WI38 (cell line): Measurements from ENCODE around the gene MILR1.
A peak's percentile ranks its signal among the peaks of the same experiment; 100 is the strongest.

Experiments
- H3K4me3 ChIP-seq: 2 replicates; pipeline ENCODE4 v1.5.1; 2011; ENCODE audit warnings: low read depth, mild to moderate bottlenecking, control low read depth, low read length
- TF ChIP-seq, protein P1 (sequence below): IDR thresholded peaks from 2 replicates; pipeline ENCODE4 v1.5.1; 2012; ENCODE audit warnings: low read depth, mild to moderate bottlenecking, control low read depth, low read length

The MILR1 gene

DNA sequence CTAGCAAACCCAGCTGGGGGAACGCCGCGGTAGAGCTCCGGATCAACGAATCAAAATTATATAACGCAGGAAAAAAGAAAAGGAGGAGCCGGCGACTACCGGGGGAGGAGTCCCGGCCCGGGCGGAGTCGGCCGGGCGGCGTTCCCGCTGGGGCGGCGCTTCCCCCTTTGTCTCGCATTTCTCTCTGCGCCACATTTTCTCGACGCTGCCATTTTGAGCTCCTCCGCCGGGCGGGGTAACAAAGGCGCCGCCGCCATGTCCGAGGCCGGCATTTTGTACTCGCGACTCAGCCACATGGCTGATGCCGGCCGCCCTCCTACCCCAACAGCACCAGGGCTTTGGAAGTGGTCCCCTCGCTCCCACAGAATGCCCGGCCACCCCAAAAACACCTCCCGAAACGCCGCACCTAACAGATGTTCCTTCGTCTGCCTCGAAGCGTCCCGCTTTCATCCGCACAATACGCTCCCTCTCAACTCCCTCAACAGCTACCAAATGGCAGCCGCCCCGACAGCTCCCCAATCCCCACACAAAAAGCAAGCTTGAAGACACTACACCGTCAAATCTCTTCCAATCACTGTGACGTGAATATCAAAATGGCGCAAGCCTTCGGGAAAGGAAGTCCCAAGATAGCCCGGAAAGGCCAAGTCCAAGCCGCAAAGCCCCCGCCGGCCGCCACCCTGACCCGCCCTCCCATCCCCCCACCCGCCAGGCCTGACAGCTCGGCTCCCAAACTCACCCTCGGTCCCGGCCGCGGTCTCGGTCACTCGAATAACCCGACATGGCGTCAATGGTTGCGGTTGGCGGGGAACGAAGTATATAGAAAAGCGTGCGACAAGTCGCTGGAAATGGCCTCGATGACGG, 56.7 kb downstream of the MILR1 start:
- TF ChIP-seq, protein P1, sequence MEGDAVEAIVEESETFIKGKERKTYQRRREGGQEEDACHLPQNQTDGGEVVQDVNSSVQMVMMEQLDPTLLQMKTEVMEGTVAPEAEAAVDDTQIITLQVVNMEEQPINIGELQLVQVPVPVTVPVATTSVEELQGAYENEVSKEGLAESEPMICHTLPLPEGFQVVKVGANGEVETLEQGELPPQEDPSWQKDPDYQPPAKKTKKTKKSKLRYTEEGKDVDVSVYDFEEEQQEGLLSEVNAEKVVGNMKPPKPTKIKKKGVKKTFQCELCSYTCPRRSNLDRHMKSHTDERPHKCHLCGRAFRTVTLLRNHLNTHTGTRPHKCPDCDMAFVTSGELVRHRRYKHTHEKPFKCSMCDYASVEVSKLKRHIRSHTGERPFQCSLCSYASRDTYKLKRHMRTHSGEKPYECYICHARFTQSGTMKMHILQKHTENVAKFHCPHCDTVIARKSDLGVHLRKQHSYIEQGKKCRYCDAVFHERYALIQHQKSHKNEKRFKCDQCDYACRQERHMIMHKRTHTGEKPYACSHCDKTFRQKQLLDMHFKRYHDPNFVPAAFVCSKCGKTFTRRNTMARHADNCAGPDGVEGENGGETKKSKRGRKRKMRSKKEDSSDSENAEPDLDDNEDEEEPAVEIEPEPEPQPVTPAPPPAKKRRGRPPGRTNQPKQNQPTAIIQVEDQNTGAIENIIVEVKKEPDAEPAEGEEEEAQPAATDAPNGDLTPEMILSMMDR: no peak
- peak overlapping the region; percentile 97 for H3K4me3 ChIP-seq

DNA sequence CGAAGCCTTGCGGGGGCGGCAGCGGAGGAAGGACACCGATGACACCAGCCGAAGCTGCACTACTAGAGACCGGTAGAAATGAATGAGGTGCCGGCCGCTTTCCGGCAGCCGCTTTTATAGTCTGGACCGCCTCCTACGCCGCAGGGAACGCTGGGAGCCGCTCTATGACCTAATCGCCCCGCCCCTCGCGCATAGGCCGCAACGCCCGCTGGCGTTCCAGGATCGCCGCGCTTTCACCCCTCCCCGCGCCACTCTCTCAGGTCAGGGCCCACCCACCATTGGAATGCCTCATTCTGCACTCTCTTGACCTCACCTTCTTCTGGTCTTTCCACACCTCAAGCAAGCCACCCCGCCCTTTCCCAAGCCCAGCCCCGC, 57.3 kb downstream of the MILR1 start, which contains the start of gene DDX5:
DDX5 (minus strand) TSS at position 89 of the 375 bp plus-strand sequence. CDS start 170 bp downstream, outside the sequence.
- H3K4me3 ChIP-seq: peak within 1 kb of the TSS; percentile 97
- TF ChIP-seq, protein P1: no peak

DNA sequence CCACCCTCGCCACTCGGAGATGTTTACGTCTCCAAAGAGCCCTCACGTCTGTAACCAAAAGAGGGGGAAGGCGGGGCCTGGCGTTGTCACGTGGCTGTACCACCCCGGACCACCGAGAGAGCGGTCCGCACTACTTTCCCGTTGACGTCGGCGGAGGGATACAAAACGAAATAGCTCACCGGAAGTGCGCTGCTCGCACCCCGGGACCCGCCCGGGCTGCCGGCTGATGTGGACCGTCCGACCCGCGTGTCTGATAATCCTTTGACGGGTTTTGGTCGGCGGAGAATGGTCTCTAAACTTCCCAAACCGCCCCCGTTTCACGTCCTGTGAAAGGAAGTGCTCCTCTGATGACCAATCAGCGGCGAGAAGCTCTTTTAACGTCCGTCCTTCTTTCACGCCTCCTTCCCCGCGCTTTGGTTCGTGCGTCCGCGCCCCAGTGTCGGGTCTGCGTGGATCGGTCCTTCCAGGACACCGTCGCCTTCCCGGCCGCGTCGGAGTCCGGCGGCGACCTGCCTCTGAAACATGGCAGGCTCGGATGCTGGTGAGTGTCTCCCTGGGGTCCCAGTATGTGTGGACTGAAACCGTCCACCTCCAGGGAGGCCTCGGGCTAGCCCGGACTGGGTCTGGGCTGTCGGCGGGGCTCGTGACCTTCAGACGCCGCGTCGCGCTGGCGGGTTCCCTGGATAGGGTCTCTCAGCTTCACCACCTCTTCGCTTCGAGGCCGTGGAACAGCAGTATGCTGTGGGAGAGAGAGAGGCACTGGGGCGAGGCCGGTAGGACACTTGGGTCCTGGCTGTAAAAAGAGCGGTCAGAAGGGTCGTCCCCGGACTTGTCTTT, 57.9 kb downstream of the MILR1 start, which contains the start of gene CEP95:
CEP95 (plus strand) TSS at position 402 of the 837 bp plus-strand sequence; CDS start at position 523, 121 bp downstream.
- H3K4me3 ChIP-seq: peak within 1 kb of the TSS; percentile 97
- TF ChIP-seq, protein P1: no peak

DNA sequence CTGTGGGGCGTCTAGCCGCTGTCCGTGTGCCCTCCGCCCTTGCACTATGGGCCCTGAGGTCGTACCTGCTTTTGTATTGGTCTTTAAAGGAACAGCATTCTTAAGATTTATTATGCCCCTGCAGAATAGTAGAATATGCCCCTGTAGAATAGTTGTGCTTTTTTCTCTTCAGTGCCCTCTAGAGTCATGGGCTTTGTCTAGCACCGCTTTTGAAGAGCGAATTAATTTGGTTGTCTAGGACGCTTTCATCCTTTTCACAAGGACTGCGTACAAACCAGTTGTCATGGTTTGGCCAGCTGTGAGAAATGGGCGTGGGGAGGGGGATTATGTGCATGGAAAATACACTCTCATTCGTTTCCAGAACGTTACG, 58.5 kb downstream of the MILR1 start:
- peak overlapping the region; percentile 97 for H3K4me3 ChIP-seq
- TF ChIP-seq, protein P1: peak; percentile 13; the same call in 1 of the 2 replicates

DNA sequence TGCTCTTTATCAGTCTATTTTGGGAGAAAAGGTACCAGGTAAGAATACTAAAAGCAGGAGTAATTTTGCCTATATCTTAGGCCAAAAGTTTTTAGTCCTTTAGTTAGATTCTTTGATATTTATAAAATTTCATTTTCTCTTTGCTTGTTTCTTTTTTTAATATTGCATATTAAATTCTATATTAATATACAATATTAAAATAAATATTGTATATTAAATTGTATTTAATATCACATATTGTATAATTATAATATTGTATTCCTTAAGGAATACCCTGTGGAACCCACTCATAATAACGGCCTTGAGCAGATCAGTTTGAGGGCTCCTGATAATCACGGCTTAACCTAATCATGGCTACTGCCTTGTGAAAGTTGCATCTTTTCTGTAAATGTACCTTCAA, 59.8 kb downstream of the MILR1 start:
- H3K4me3 ChIP-seq: peak overlapping the region; percentile 97
- TF ChIP-seq, protein P1: no peak

DNA sequence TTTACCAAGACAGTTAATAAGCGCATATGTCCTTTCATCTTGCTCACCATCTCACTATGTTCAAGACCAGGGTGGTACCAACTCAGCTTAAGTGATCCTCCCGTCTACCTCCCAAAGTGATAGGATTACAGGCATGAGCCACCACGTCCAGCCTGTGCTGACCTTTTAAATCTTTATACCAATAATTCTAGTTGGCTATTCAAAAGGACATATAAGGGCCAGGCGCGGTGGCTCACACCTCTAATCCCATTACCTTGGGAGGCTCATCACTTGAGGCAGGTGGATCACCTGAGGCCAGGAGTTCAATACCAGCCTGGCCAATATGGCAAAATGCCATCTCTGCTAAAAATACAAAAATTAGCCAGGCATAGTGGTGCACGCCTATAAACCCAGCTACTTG, 60.3 kb downstream of the MILR1 start:
- TF ChIP-seq, protein P1: no peak

DNA sequence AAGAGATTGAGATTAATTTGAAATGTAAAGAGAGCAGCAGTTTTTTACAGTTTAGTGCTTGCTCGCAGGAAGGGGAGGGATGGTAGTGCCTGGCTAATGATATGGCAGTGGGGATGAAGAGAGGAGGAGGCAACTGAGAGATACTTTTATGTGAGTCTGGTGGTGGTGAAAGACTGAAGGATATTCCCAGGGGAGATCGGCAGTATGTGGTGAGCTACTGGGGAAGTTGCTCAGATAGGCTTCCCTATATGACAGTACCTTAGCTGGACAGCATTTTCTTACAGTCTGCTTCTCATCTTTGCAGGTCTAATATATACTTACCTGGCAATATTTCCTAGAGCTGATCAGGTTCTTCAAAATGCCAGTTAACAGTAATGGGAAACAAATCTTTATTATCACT, 66.5 kb downstream of the MILR1 start:
- TF ChIP-seq, protein P1: no peak
- H3K4me3 ChIP-seq: no peak overlapping the region

More for the DNA sequence above, 60.3 kb downstream of the MILR1 start:
- no peak overlapping the region for H3K4me3 ChIP-seq
